Measurements from ENCODE around the gene NRIP1.

NRIP1 gene

DNA sequence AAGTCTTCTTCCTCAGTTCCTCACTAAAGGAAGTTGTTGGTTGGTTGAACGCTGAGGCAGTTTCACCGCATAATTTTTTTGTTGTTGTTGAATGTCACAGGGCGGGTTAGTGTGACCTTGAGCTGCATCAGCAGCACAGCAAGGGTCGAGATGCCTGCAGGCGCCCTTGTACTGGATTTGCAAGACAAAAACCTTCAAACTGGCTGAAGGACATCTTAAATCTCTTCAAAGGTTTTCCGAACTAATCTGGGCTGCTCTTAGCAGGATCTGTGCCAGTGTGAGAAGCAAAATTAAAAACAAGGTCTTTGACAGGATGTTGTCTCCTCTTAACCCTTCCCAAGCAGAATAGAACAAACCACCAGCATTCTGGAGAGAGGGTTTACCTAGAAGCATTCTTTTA lies 59.4 kb downstream of the NRIP1 start:
- no peak for DNase-seq

DNA sequence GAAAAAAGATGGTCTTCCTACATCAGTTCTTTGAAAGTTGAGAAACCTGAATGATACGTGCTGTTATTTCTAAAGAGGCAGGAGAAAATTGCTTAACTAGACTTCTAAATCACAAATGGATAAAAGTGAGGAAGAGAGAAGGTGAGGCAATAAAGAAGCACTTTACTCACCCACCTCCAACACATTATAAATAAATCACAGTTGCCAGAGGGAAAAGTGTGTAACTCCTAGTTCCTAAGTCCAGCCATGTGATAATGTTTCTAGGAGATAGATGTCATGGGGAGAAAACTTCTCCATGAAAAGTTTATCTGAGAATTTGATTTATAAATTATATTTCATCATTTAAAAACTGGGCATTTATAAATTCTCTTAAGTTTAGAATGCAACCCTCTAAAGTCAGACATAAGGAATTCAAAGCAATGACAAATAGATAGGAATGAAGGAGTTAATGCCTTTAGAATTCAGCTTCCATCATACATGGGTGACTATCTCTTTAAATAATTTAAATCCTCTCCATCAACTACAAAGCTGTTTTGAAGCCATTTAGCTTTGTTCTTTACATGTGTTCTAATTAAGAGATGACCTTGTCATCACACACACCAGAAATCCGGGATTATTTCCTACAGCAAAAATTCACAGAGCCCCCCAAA lies 60.0 kb downstream of the NRIP1 start:
- DNase-seq = no peak

DNA sequence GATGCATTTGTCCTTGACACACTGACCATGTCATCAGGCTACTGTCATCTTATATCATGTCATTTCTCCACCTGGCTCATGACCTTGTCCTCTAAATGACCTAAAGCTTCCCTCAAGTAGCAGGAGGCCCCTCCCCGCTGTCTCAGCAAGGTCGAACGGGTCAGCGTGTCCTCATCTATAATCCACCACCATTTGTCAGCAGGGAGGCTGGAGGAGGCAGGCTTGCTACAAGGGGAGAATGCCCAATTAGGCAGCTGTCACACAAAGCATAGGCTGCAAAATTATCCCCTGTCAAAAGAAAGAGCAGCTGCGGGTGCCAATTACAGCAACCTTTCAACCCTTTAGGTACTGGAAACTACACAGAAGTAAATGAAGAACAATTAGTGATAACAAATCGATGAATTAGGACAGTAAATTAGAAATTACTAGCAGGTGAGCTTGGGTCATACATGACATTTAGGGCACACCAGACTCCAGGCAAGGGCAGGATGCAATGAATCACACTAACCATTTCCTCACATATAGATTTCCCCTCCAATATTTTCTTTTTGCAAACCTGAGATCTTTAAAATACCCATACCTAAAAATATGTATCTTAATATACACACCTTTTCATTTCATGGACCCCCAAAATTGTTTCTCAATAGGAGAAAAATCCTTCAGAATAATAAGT lies 61.2 kb downstream of the NRIP1 start:
- peak; percentile 86 for DNase-seq

DNA sequence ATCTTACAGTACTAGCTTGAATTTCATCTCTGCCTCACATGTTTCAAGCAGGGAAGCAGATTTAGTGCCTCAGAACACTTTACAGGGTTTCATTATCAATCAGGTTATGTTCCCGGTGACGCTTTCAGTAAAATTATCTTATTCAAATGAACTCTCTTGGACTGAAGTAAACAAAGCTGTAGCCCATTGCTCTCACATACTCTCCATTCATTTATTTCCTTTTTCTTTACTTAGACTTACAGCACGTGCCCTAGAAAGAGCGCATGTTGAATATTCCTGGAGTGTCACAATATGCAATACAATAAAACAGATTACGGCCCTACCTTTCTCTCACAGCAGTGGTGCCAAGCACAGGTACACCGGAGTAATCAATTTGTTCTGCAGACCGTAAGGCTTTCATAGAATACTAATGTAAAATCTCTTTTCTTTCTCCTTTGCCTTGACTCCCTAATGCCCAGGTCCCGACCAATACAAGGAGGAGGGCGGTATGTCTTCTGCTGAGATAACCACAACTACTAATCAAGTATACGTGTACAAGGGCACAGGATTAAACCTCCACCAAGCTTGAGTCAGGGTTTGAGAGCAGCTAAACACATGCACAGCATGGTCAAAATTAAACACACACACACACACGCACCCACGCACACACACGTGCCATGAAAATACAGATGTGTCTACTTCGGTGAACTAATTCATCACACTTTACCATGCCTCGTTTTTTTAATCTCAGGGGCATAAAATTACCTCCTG lies 62.8 kb downstream of the NRIP1 start:
- DNase-seq = no peak

DNA sequence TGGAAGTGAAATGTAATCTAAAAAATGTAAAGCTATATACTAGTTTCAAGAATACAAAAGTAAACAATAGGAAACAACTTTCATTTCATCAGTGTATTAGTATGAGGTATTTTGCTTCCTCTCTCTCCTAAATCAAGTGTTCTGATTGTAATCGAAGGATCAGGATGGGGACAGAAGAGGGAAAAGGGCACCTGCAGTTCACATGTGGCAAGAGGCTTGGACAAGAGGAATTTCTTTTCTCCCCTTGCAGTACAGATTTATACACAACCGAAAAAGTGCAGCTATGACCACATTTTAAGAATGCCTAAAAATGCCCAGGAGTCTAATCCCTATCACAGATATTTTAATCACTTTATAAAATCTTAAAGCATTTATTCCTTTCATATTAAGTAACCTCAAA lies 63.7 kb downstream of the NRIP1 start:
- DNase-seq = no peak

DNA sequence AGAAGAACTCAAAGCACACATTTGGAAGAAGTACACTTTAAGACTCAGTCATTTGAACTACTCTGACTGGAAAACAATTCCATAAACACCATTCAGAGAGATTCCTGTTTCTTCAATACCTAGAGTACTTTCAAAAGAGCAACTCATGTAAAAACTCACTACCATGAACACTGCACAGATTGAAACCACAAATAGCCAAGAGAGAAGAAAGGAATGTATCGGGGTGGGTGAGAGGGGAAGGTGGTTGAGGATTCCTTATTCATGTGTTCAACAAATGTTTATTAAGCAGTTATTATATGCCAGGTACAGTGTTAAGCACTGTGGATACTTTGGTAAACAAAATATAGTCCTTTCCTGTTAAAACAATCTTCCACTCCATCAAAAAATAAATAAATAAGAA lies 64.7 kb downstream of the NRIP1 start:
- DNase-seq = no peak

DNA sequence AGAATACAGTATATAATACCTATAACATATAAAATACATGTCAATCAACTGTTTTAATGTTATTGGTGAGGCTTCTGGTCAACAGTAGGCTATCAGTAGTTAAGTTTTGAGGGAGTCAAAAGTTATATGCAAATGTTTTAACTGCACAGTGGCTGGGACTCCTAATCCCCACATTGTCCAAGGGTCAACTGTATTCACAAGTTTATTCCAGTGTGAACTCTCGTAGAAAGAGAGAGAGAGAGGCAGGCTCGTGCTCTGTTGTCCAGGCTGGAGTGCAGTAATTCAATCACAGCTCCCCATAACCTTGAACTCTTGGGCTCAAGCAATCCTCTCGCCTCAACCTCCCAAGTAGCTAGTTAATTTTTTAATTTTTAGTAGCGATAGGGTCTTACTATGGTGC lies 66.0 kb downstream of the NRIP1 start:
- no peak for DNase-seq

DNA sequence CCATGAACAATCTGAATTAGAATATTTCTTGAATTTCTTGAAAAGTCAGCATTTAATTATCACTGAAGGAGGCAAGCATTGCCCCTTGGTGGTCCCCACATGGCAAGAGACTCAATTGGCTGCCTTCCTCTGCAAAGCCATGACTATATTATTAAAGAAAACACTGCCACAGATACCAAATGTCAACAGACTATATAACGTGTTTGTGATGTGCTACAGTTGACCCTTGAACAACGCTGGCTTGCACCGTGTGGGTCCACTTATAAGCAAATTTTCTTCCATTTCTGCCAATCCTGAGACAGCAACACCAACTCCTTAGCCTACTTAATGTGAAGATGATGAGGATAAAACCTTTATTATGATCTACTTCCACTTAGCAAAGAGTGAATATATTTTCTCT lies 66.5 kb downstream of the NRIP1 start:
- DNase-seq = no peak

DNA sequence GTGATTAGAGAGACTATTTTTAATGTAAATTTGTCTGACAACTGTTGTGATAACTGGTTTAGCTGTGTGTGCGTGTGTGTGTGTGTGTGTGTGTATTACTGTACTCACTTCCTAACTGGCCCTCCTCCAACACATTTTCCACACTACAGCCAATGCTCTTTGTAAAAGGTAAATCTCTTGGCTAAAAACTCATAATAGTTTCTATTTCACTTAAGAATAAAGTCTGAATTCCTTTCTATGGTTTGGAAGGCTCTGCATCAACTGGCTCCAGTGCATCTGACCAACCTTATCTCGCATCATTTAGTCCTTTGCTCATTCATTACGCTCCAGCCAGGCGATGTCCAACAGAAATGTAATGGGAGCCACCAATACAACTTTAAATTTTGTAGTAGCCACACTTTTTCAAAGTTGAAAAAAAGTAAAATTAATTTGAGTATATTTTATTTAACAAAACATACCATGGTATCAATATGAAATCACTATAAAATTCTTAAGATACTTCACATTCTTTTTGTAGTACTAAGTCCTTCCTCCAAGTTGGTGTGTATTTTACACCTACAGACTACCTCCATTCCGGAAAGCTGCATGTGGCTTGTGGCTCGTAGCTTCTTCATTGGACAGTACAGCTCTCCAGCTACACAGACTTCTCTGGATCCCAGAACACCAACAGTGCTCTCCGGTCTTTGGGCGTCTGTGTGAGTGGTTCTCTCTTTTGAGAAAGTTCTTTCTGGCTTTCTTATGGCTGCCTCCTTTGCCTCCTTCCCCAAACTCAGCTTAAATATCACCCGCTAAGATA lies 68.9 kb downstream of the NRIP1 start:
- no peak for DNase-seq

DNA sequence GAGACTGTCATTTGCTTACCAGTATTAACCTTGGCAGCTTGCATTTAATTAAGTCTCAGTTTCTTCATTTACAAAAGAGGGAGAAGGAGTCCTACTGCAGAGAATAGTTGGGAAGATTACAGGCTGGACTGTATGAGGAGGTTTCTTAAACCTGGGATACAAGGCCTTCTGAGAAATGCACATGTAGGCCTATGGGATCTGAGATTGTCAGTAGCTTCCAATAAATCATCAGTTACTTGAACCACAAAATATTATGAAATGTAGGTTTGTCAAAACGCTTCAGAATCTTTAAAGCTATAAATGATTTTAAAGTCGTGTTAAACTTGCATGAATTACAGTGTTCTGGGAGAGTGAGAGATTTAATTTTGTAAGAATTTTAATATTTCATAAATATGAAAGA lies 69.6 kb downstream of the NRIP1 start:
- no peak for DNase-seq

DNA sequence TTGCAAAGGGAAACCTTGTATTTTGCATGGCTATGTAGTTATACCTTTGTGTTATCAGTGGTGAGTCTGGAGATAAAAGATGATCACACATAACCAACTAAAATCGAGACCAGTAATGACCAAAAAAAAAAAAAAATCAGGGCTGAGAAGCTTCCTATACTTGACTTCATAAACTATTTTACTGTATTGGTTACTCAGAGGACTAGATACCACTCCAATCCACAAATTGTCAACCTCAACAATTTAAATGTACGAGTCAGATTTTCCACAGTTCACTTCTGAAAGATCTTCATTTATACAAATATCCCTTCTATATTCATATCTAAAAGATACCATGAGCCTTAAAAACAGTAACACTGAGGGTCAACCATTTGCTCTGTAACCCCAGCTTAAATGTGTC lies 71.7 kb downstream of the NRIP1 start:
- no peak for DNase-seq

DNA sequence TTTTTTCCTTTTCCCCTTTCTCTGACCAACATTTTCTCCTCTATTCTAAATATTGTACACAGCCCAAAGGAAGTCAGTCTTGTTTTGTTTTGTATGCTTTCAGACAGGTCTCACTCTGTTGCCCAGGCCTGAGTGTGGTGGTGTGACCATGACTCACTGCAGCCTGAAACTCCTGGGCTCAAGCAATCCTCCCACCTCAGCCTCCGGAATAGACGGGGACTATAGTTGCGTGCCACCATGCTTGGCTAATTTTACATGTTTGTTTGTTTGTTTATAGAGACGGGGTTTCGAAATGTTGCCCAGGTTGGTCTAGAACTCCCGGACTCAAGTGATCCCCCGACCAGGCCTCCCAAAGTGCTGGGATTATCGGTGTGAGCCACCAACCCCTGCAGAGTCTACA lies 72.8 kb downstream of the NRIP1 start:
- no peak for DNase-seq

DNA sequence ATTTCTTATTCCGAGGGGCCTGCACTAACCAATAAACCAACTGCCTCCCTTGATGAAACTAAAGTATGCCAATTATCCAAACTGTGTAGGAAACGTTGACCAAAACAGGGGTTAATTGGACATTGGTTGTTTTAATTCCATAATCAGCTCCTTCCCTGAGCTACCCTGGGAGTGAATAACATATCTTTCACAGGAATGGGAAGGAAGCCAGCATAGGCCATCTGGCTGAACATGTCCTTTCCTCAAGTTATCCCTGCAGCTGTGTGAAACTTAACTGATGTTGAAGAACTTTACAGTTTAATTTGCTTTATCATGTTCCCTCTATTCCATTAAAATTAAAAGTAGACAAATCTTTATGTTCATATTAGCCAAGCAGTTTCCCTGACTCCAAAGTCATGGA lies 75.4 kb downstream of the NRIP1 start:
- no peak for DNase-seq

DNA sequence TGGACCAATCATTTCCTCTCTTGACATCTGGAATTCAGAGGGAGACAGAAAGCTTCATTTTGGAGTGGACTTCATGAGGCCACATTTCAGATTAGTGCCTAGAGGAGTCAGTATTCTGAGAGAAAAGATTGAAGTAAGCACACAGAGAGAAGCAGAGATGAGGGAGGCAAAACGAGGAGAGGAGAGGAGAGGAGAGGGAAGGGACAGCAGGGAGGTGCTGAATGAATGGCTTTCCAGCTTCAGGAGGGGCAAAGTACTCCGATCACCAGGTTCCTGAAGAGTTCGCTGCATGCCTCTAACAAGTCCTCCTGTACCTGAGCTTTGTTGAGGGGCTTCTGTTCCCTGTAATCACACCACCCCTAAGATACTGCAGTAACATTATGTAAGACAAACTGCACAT lies 76.0 kb downstream of the NRIP1 start:
- no peak for DNase-seq

DNA sequence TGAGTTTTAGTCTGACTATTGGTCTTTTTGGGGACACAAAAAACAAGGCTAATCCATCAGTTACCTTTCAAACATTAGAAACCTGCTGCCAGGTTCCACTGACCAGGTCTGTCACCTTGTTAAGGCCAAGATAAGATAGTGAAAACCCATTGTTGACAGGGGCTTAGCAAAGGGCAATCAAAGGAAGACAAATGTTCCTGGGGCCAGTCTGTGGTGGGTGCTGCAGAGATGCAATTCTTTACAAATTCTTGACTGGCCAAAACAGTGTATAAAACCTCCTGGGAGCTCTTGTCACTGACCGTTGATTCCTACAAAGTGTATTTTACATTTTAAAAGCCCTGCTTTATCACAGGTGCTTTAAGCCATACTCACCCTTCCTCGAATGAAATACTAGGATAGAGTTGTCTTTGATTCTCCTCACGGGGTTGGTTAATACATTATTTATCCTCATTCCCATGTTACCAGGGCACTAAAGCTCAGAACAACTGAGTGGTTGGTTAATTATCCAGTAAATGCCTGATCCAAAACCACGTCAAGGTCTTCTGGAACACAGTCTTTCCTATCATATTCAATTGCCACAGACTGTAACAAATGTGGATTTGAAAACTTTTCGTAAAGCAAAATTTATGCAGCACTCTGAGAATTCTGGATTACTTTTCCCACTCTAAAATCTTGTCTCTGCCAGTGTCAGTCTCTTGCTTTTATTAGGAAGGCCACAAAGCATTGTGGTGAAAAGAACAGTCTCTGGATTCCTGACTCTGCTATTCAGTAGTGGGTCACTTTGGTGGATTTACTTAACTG lies 77.2 kb downstream of the NRIP1 start:
- no peak for DNase-seq

DNA sequence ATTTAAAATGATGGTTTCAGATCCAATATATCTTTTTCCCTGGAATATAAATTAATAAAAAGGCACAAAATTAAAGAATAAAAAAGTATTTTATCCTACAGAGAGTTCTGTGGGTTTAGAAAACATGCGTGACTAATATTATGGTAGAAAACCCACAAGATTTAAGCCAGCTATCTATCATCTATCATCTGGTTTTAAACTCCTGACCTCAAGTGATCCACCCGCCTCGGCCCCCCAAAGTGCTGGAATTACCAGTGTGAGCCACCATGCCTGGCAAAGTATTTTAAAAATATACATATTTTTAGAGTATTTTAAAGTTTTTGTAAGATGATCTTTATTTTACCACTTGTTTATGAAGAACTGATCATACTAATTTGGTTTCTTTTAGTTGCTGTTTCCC lies 79.5 kb downstream of the NRIP1 start:
- DNase-seq = no peak

DNA sequence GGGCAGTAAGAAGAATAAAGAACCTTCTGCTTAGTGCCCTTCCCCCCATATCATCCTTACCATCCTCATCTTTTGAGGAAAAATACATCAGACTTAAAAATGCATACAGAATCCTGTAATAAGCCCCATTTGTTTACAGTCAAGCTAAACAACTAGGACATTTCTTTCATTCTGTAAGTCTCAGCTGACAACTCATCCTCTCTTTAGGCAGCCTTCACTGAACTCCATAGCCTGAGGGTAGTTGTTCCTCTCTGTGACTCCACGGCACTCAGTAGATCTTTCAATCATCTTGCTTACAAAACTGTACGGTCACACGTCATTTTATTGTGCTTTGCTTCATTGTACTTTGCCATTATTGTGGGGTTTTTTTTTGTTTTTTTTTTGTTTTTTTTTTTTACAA lies 82.5 kb downstream of the NRIP1 start:
- no peak for DNase-seq

DNA sequence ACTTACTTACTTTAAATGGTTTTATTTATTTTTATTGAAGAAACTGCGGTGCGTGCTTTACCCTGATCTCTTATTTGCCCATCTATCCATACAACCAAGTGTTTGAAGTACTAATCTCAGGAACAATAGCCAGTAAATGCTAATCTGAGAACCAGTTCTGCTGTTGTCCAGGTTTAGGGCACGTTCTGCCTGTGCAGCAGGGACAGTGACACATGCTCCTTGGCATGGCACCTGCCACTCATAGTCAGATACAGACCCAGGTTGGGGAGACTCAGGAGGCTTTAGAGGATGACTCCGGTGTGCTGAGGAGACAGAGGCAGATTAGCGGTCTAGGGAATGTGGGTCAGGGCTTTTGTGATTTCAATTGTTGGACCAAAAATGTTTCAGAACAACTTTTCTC lies 83.6 kb downstream of the NRIP1 start:
- no peak for DNase-seq

DNA sequence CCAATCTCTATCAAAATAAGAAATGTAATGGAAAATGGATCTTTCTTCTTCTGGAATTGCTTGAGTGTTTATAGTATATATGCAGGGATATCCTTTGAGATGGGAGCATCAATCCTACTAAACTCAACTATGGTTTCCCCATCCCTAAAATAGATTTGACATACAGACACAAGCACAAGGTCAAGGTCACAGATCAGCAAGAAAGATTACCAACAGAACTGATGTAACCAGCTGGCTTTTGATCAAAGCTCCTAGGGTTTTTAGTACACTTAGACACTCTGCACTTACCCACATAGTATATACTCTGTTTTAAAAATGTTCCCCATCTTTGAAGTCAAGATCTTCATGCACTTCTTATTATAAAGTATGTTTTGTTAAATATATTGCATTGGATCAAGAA lies 85.5 kb downstream of the NRIP1 start:
- no peak for DNase-seq

DNA sequence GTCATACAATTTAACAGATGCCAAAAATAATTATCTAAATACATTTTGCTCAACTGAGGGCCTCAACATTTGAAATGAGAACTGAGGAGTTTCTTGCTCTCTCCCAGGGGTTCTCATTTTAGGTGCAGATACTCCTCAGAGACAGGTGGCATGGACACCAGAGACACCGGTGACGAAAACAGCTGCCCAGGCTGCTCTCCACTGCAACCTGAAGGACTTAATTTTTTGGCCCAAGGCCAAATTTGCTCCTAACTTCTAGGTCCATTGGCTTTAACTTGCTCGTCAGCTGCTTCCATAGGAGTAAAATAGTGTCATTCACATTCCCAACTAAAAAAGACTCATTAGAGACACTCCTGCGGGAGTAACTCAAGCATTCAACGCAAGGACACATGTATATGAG lies 87.0 kb downstream of the NRIP1 start:
- peak; percentile 85 for DNase-seq

DNA sequence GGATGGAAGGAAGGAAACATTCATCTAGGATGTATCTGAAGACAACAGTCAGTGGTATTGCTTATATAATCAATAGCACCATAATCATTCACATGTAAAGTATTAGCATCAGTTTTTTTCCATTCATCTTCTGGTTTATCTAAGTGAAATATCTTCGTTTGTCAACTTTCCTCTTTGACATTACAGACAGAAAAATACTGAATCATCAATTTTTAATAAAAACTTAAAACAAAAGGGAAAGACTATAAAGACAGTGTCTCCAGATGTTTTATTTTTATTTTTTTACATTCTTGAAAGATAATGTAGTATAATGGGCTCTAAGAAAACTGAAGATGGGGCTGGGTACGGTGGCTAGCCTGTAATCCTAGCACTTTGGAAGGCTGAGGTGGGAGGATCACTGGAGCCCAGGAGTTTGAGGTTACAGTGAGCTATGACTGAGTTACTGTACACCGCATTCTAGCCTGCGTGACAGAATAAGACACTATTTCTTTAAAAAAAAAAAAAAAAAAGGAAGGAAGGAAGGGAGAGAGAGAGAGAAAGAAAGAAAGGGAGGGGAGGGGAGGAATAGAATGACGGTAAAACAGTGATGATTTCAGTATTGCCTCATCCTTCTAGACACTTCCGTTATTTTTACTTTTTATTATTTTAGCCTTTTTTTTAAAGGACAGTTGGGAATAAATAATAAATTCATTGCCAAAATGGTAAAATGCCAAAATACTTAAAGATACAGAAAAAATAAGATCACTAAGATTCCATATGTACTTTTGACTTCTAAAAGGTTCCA lies 89.5 kb downstream of the NRIP1 start:
- no peak for DNase-seq

DNA sequence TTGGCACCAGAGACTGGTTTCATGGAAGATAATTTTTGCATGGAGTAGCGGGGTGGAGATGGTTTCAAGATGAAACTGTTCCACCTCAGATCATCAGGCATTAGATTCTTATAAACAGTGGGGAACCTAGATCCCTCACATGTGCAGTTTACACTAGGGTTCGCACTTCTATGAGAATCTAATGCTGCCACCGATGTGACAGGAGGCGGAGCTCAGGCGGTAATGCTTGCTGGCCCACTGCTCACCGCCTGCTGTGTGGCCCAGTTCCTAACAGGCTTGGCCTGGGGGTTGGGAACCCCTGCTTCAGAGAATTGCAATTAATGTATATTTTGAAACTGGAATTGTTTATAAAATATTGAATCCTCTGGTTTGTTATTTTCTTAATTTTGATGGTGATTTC lies 92.1 kb downstream of the NRIP1 start:
- DNase-seq = no peak
